Activated CD8-positive, alpha-beta T cell treated with anti-CD3 and anti-CD28 coated beads, Interleukin-2, amount 10 ng/mL, durations not matched to agents 7 days and 5 days (primary cell): ENCODE data around the gene DCXR. TPM values are rescaled to one million over a fixed set of nuclear protein-coding genes. Genes with fewer than 3 reads are reported as not detected.
A peak's percentile ranks its signal among the peaks of the same experiment; 100 is the strongest.

Source experiments
- ATAC-seq: fragments of 150-1000 bp; cut with Tn5 transposase; one replicate; pipeline ENCODE4 v1.10.0; 2021; ENCODE audit warnings: moderate library complexity
- CTCF ChIA-PET: fragments of 350-600 bp; sonication (Branson Sonifier 250); formaldehyde crosslinking; loops from one replicate; lab custom pipeline; 2021; ENCODE audit warnings: antibody characterized with exemption; lab: Charles Lee
- POLR2A ChIA-PET: fragments of 350-600 bp; sonication (Branson Sonifier 250); formaldehyde crosslinking; loops from one replicate; lab custom pipeline; 2021; ENCODE audit warnings: antibody characterized with exemption; lab: Charles Lee
- DNase-seq: peaks from one replicate; pipeline ENCODE4 v3.0.0-alpha.2; 2020
- H3K27ac Mint-ChIP-seq: one replicate; pipeline ENCODE4 v1.8.0; 2021; ENCODE audit warnings: mild to moderate bottlenecking, mixed read lengths
- H3K27me3 Mint-ChIP-seq: one replicate; pipeline ENCODE4 v1.8.0; 2021; ENCODE audit warnings: low read depth, mixed read lengths
- H3K36me3 Mint-ChIP-seq: one replicate; pipeline ENCODE4 v1.8.0; 2021; ENCODE audit warnings: low read depth, mixed read lengths
- H3K4me1 Mint-ChIP-seq: one replicate; pipeline ENCODE4 v1.8.0; 2021; ENCODE audit warnings: low read depth, mixed read lengths
- H3K4me3 Mint-ChIP-seq: one replicate; pipeline ENCODE4 v1.8.0; 2021; ENCODE audit warnings: mild to moderate bottlenecking, mixed read lengths
- H3K9me3 Mint-ChIP-seq: one replicate; pipeline ENCODE4 v1.8.0; 2022; ENCODE audit warnings: mixed read lengths; ENCODE audit not compliant: insufficient read depth
- total RNA-seq, 2 experiments: library from RNA; stranded (reverse); gene quantifications; one replicate each; pipeline ENCODE4 v1.2.3, GENCODE V29; 2021

DCXR gene
- total RNA-seq, 2 experiments from 2014 or later = 141 TPM

DNA sequence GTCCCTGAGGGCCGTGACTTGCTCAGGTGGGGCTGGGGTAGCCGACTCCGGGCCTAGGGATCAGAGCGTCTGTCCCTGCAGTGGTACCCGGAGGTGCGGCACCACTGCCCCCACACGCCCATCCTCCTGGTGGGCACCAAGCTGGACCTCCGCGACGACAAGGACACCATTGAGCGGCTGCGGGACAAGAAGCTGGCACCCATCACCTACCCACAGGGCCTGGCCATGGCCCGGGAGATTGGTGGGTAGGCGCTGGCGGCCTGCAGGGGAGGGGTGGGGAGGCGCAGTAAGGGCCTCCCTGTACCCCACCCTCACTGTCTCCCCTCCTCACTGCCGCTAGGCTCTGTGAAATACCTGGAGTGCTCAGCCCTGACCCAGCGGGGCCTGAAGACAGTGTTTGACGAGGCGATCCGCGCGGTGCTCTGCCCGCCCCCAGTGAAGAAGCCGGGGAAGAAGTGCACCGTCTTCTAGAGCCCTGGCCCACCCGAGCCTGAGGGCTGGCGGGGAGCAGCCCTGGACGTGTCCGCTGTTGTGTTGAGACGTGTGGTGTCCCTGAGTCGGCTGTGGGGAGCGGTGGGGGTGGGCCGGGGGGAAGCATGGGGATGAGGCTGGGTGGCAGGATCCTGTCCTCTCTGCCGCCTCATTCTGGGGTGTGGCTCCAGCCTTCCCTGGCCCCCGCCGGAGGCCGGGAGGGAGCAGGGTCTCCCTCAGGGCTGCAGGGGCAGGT lies 4.0 kb downstream of the DCXR start:
- no peak overlapping the region for H3K27ac Mint-ChIP-seq
- peaks cover 27% of the 10 kb centered on the region for H3K36me3 Mint-ChIP-seq
- ATAC-seq (no peak), DNase-seq (no peak)
- H3K9me3 Mint-ChIP-seq = no peaks in the 10 kb centered on the region
- H3K4me1 Mint-ChIP-seq = peaks cover 35% of the 10 kb centered on the region
- H3K27me3 Mint-ChIP-seq = no peaks in the 10 kb centered on the region
- ChIA-PET CTCF (no interaction called here), POLR2A (no interaction called here)
- H3K4me3 Mint-ChIP-seq = peak overlapping the region; percentile 47

DNA sequence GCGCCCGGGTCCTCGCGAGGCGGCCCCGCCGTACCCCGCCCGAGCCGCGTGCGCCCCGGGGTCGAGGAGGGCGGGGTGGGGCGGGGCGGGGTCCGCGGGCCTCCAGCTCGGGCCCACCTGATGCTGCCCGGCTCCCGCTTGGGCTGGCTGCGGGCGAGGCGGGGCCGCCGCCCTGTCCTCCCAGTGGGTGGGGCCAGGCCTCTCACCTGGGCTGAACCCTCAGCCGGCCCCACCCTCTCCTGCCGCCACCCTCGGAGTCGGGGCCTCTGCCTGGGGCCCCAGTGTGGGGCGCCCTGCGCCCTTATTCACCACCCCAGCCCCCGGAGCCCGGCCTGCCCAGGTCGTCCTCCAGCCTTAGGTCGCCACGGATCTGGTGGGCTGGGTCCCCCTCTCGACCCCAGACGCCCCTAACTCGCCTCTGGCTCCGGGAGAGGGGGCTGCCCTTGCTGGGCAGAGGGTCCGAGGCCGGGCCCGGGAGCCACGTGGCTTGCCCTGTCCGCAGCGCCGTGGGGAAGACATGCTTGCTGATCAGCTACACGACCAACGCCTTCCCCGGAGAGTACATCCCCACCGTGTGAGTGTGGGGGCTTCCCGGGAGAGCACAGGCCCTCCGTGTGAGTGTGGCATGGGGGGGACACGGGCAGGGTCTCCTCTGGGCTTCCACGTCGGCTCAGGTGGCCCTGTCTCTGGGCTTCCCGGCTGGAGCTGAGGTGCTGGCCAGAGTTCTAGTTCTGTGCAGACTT lies 5.4 kb downstream of the DCXR start:
- ATAC-seq (peak; percentile 39), DNase-seq (peak; percentile 53)
- H3K4me1 Mint-ChIP-seq = peaks cover 35% of the 10 kb centered on the region
- ChIA-PET POLR2A (no interaction called here), CTCF (interaction anchor here (1.6 to 3.1 kb wide), 4 partner anchors 10 to 122 kb away, joined by 6 to 31 read pairs (median 14); partner anchors contain the start of genes CENPX, GPS1, LRRC45 and RFNG)
- no peaks in the 10 kb centered on the region for H3K27me3 Mint-ChIP-seq
- H3K4me3 Mint-ChIP-seq = peak overlapping the region; percentile 12
- no peak overlapping the region for H3K27ac Mint-ChIP-seq
- H3K9me3 Mint-ChIP-seq = no peaks in the 10 kb centered on the region
- peaks cover 32% of the 10 kb centered on the region for H3K36me3 Mint-ChIP-seq

DNA sequence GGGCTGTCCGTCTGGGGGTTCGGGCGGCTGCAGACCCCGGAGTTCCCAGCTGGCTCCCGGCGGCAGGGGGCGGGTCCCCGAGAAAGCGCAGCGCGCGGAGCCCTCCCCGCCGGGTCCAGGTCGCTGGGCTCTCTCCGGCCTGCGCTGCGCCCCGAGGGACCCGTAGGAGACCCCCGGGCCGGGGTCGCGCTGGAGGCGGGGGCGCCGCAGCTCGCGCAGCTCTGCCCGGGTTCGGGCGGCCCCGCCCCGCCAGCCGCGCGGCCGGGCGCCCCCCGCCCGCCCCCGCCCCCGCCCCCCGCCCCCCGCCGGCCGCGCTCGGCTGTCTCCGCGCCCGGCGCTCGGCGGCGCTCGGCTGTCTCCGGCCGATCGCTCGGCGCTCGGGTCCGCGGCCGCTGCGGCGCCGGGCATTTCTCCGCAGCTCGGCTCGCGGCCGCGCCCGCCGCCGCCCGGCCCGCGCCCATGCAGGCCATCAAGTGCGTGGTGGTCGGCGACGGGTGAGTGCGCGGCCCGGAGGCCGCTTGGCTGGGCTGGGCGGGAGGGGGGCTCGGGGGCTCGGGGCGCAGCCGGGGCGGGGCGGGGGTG lies 6.1 kb downstream of the DCXR start, which contains the start of gene RAC3:
RAC3 (plus strand) TSS at position 376 of the 582 bp plus-strand sequence; CDS start at position 460, 84 bp downstream.
- H3K27me3 Mint-ChIP-seq = no peaks in the 10 kb centered on the region
- H3K9me3 Mint-ChIP-seq = no peaks in the 10 kb centered on the region
- ATAC-seq = peak; percentile 20
- no peak for DNase-seq
- H3K27ac Mint-ChIP-seq = peak within 1 kb of the TSS; percentile 52
- peaks cover 39% of the 10 kb centered on the region for H3K4me1 Mint-ChIP-seq
- peak within 1 kb of the TSS; percentile 76 for H3K4me3 Mint-ChIP-seq
- H3K36me3 Mint-ChIP-seq = peaks cover 33% of the 10 kb centered on the region
- CTCF ChIA-PET = interaction anchor here (1.1 to 3.1 kb wide), 8 partner anchors 10 to 170 kb away, joined by 4 to 31 read pairs (median 8); partner anchors contain the start of genes ASPSCR1, CENPX, GPS1 and LRRC45
- POLR2A ChIA-PET = interaction anchor here (0.5 to 1.8 kb wide), 3 partner anchors 67 to 205 kb away, joined by 3 to 8 read pairs (median 3); partner anchors contain the start of gene FASN

DNA sequence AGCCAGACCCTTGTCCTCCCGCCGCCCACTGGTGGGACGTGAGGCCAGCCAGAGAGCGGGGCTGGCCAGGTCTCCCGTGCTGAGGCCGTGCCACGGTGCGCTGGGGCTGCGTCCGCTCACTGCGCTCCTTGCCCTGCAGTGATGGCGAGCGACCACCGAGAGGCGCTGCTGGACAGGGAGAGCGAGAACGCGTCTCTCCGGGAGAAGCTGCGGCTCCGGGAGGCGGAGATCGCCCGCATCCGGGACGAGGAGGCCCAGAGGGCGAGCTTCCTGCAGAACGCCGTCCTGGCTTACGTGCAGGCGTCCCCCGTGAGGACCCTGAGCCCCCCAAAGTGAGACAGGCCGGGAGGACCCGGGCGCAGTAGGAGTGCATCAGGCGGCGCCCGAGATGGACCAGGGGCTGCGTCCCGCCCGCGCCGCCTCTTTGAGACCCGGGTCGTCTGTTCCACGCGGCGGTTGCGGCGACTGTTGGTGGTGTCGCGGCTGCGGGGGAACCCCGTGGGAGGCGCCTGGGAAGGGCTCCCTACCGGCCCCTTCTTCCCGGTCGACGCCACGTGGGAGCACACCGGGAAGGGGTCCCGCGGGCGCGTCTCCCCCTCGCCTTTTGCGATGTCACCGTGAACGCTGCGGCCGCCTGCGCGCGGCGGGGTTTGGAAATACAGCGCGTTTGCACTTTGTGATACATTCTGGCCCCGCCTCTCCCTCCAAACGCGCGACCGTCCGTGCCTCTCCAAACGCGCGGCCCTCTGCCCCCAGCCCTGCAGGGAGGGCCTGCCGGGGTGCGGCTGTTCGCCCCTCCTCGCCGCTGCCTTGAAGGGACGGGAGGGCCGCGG lies 6.8 kb downstream of the DCXR start:
- ATAC-seq (peak; percentile 73), DNase-seq (peak; percentile 88)
- Mint-ChIP-seq H3K9me3 (no peaks in the 10 kb centered on the region), H3K27me3 (no peaks in the 10 kb centered on the region), H3K4me1 (peaks cover 41% of the 10 kb centered on the region), H3K27ac (peak overlapping the region; percentile 52), H3K4me3 (peak overlapping the region; percentile 76), H3K36me3 (peaks cover 35% of the 10 kb centered on the region)
- ChIA-PET POLR2A (interaction anchor here (0.5 to 1.8 kb wide), 4 partner anchors 47 to 206 kb away, joined by 3 to 8 read pairs (median 3); partner anchors contain the start of genes FASN and SLC16A3), CTCF (interaction anchor here (0.6 to 3.1 kb wide), 26 partner anchors 8 to 320 kb away, joined by 3 to 31 read pairs (median 6); partner anchors contain the start of genes ASPSCR1, CD7, CENPX and GPS1)

DNA sequence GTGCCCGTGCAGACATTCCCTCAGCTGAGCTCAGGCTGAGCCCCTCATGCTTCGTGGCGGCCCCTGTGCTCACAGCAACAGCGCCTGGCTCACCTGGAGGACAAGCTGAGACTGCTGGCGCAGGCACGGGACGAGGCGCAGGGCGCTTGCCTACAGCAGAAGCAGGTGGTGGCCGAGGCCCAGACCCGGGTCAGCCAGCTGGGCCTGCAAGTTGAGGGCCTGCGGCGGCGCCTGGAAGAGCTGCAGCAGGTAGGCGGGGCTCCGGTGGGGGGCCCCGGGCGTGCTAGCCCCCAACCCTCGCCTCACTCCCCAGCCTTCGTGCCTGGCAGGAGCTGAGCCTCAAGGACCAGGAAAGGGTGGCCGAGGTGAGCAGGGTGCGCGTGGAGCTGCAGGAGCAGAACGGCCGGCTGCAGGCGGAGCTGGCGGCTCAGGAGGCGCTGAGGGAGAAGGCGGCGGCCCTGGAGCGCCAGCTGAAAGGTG lies 7.5 kb downstream of the DCXR start:
- Mint-ChIP-seq H3K9me3 (no peaks in the 10 kb centered on the region), H3K4me3 (no peak overlapping the region), H3K4me1 (peaks cover 38% of the 10 kb centered on the region), H3K36me3 (peaks cover 30% of the 10 kb centered on the region), H3K27ac (no peak overlapping the region), H3K27me3 (no peaks in the 10 kb centered on the region)
- POLR2A ChIA-PET = interaction anchor here (0.5 to 1.8 kb wide), 4 partner anchors 47 to 206 kb away, joined by 3 to 8 read pairs (median 3); partner anchors contain the start of genes FASN and SLC16A3
- CTCF ChIA-PET = interaction anchor here (0.9 to 3.1 kb wide), 22 partner anchors 8 to 321 kb away, joined by 3 to 31 read pairs (median 6); partner anchors contain the start of genes ASPSCR1, CD7, CENPX and GPS1
- ATAC-seq = peak; percentile 1
- no peak for DNase-seq

DNA sequence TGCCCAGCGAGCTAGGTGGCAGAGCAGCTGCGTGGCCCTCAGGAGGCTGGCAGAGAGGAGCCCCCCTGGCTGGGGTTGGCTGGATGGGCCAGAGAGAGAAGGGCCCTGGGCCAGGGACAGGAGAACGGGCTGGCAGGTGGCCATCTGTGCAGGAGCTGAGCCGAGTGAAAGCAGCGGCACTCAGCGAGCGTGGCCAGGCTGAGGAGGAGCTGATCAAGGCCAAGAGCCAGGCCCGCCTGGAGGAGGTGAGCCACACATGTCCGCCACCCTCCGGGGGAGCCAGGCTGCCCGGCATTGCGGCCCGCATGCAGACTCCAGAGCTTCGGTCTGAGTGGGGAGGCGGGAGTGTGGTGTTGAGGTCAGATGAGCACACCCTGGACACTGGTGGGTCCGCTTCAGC lies 8.1 kb downstream of the DCXR start:
- ATAC-seq (no peak), DNase-seq (no peak)
- ChIA-PET CTCF (interaction anchor here (0.6 to 3.1 kb wide), 14 partner anchors 8 to 166 kb away, joined by 3 to 31 read pairs (median 6); partner anchors contain the start of genes ASPSCR1, CENPX, DCXR and GPS1), POLR2A (no interaction called here)
- H3K36me3 Mint-ChIP-seq = peaks cover 28% of the 10 kb centered on the region
- H3K27ac Mint-ChIP-seq = peak overlapping the region; percentile 69
- H3K9me3 Mint-ChIP-seq = no peaks in the 10 kb centered on the region
- peak overlapping the region; percentile 12 for H3K4me3 Mint-ChIP-seq
- peaks cover 38% of the 10 kb centered on the region for H3K4me1 Mint-ChIP-seq
- H3K27me3 Mint-ChIP-seq = no peaks in the 10 kb centered on the region

DNA sequence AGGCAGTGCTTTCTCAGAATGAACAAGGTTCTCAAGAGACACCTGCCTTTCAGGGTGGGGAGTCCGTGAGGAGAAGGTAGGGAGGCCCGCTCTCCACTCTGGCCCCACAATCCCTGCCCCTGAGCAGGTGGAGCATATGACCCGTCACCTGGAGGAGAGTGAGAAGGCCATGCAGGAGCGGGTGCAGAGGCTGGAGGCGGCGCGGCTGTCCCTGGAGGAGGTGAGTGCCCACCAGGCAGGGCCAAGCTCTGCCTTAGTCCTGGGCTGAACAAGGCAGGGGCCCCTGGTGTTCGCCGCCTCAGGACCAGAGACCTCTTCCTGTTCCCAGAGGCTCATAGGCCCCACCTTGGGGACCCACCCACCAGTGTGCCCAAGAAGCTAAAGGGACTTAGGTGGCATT lies 8.5 kb downstream of the DCXR start:
- POLR2A ChIA-PET = interaction anchor here (1.1 kb wide), 1 partner anchor 9 kb away, joined by 3 read pairs; the partner anchor contains the start of gene DCXR
- H3K4me3 Mint-ChIP-seq = no peak overlapping the region
- CTCF ChIA-PET = interaction anchor here (0.6 to 1.9 kb wide), 5 partner anchors 9 to 167 kb away, joined by 3 to 9 read pairs (median 7); partner anchors contain the start of gene DCXR
- no peaks in the 10 kb centered on the region for H3K27me3 Mint-ChIP-seq
- H3K4me1 Mint-ChIP-seq = peaks cover 43% of the 10 kb centered on the region
- no peak for ATAC-seq
- no peaks in the 10 kb centered on the region for H3K9me3 Mint-ChIP-seq
- no peak overlapping the region for H3K27ac Mint-ChIP-seq
- peaks cover 24% of the 10 kb centered on the region for H3K36me3 Mint-ChIP-seq
- no peak for DNase-seq

DNA sequence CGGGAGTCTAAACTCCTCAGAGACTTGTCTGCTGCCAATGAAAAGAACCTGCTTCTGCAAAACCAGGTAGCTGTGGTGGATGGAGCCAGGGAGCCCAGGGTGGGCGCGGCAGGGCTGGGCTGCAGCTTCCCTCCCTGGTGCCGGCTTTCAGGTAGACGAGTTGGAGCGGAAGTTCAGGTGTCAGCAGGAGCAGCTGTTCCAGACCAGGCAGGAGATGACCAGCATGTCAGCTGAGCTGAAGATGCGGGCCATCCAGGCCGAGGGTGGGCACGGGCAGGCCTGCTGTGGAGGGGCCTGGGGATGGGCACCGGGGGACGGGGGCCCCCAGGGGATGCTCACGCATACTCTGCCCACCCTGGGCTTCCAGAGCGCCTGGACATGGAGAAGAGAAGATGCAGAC lies 9.3 kb downstream of the DCXR start:
- H3K9me3 Mint-ChIP-seq = no peaks in the 10 kb centered on the region
- no peak for ATAC-seq
- POLR2A ChIA-PET = interaction anchor here (0.8 to 1.1 kb wide), 2 partner anchors 9 to 270 kb away, joined by 3 read pairs; partner anchors contain the start of gene DCXR

DNA sequence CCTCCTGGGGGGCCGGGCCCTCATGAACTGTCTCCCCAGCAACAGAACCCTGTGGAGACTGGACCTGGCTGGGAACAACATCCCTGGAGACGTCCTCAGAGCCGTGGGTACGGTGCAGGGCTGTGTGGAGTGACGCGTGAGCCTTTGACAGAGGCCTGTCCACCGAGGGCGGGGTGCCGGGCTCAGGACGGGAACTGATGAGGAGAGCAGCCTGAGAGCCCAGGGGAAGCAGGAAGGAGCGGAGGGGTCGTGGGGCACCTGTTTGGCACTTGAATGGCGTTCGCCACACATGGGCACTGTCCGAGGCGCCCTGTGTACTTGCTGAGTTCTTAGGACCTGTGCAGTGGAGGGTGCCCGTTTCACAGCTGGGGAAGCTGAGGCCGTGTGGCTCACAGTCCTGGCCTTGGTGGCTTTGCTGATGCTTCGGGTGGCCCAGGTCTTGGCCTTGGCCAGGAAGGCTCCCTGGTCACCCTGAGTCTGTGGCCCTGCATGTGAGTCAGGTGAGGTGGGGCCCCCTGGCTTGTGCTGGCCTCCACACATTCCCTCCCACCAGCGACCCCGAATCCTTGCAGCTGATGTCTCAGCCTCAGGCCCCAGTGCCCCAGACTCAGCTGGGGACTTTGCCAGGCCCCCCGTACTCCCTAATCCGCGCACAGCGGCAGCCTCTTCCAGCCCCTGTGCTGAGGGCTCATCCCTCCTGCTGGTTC lies 11.9 kb downstream of the DCXR start:
- POLR2A ChIA-PET = interaction anchor here (0.8 kb wide), 1 partner anchor 81 kb away, joined by 3 read pairs; no protein-coding TSS in a partner anchor

More for the DNA sequence above, 9.3 kb downstream of the DCXR start:
- DNase-seq = no peak
- Mint-ChIP-seq H3K4me1 (peaks cover 45% of the 10 kb centered on the region), H3K27ac (no peak overlapping the region), H3K36me3 (peaks cover 24% of the 10 kb centered on the region), H3K4me3 (no peak overlapping the region), H3K27me3 (no peaks in the 10 kb centered on the region)
- CTCF ChIA-PET = interaction anchor here (1.7 kb wide), 1 partner anchor 10 kb away, joined by 8 read pairs; the partner anchor contains the start of gene DCXR

More for the DNA sequence above, 11.9 kb downstream of the DCXR start:
- Mint-ChIP-seq H3K9me3 (no peaks in the 10 kb centered on the region), H3K36me3 (peaks cover 23% of the 10 kb centered on the region), H3K27me3 (no peaks in the 10 kb centered on the region), H3K4me1 (peaks cover 51% of the 10 kb centered on the region), H3K4me3 (no peak overlapping the region), H3K27ac (no peak overlapping the region)
- CTCF ChIA-PET = interaction anchor here (0.9 to 1.1 kb wide), 2 partner anchors 66 kb away, joined by 3 read pairs; no protein-coding TSS in a partner anchor
- ATAC-seq (no peak), DNase-seq (no peak)
